Gastrocnemius medialis (tissue), 4 donors: ENCODE results near the gene FAM171A1. TPM values are rescaled to one million over a fixed set of nuclear protein-coding genes. Genes with fewer than 3 reads are reported as not detected.
"Not testable (repeated sequence)": the region's sequence is repeated elsewhere in the genome, so short reads cannot be mapped to it uniquely, and the experiment has no call there.

ENCODE experiments used
- ATAC-seq, 2 donors: fragments of 150-250 bp; one replicate each; pipeline ENCODE4 v1.9.1; 2016
- DNase-seq, 2 donors: peaks; one replicate each; pipeline ENCODE4 v3.0.0-alpha.2; 2019
- H3K27ac ChIP-seq, 4 donors: fragments of 200-600 bp; sonication (generic); 1 replicate in 1 of 4; 2 replicates in 3 of 4; pipeline ENCODE4 v1.5.1; 2016 to 2018; ENCODE audit warnings: mild to moderate bottlenecking in 2 of 4, moderate library complexity in 1 of 4
- H3K27me3 ChIP-seq, 3 donors: fragments of 200-600 bp; sonication (generic) in 2 of 3; 1 replicate in 1 of 3; 2 replicates in 2 of 3; pipeline versions ENCODE4 v1.5.1 to v1.6.0; 2016 to 2019; ENCODE audit warnings: mild to moderate bottlenecking in 1 of 3, moderate library complexity in 1 of 3
- H3K36me3 ChIP-seq, 2 donors: fragments of 200-600 bp; sonication (generic) in 1 of 2; one replicate each; pipeline ENCODE4 v1.5.1; 2017 to 2018
- H3K4me1 ChIP-seq, 2 donors: fragments of 200-600 bp; sonication (generic) in 1 of 2; one replicate each; pipeline ENCODE4 v1.5.1; 2016 to 2017; ENCODE audit warnings: mild to moderate bottlenecking in 2 of 2
- H3K4me3 ChIP-seq, 4 donors: fragments of 200-600 bp; sonication (generic) in 3 of 4; 1 replicate in 1 of 4; 2 replicates in 3 of 4; pipeline ENCODE4 v1.5.1; 2016 to 2019; ENCODE audit warnings: mild to moderate bottlenecking in 2 of 4
- H3K9me3 ChIP-seq, 3 donors: fragments of 200-600 bp; sonication (generic) in 2 of 3; 1 replicate in 1 of 3; 2 replicates in 2 of 3; pipeline ENCODE4 v1.5.1; 2016 to 2019
- CTCF ChIP-seq, 5 experiments: fragments of 450-650 bp in 3 of 5; fragments of 200-600 bp in 2 of 5; sonication (generic) in 2 of 5; IDR thresholded peaks in 4 of 5; conservative IDR thresholded peaks in 1 of 5; 1 replicate in 4 of 5; 2 replicates in 1 of 5; pipeline ENCODE4 v1.5.1; 2016 to 2019; ENCODE audit warnings: antibody characterized with exemption in 5 of 5, mild to moderate bottlenecking in 3 of 5, moderate library complexity in 3 of 5
- POLR2A ChIP-seq, 2 donors: fragments of 450-650 bp; IDR thresholded peaks; one replicate each; pipeline ENCODE4 v1.6.1; 2017; ENCODE audit warnings: antibody characterized with exemption in 2 of 2, mild to moderate bottlenecking in 2 of 2, moderate library complexity in 2 of 2
- in situ Hi-C, 4 donors: fragments of 200-750 bp; cut with MboI; loops; one replicate each; pipeline versions ENCODE4 v1.15.0 to v1.8.0; 2017; ENCODE audit warnings: low sequenced_read_pairs in 4 of 4
- intact Hi-C: fragments of 100-400 bp; cut with DNase I; formaldehyde crosslinking; loops from one replicate; pipeline ENCODE4 v1.15.1; 2023; ENCODE audit warnings: low total_unique reads
- total RNA-seq, 4 donors: library from RNA; depleted of rRNA; stranded (reverse); fragments of >200 nt; gene quantifications; one replicate each; pipeline versions ENCODE4 v1.1.0 to v1.2.3, GENCODE V29; 2016

Gene FAM171A1
- total RNA-seq, 4 donors from 2014 or later, result 2.1 to 5.6 (median 4.3) TPM

- in situ Hi-C loops, result no loop called here
- Histone ChIP-seq H3K27ac (no peak overlapping the region), H3K27me3 (no peaks in the 10 kb centered on the region), H3K4me1 (peaks cover 0 to 11% of the 10 kb centered on the region in 2 donors), H3K4me3 (no peak overlapping the region), H3K9me3 (no peaks in the 10 kb centered on the region), H3K36me3 (no peaks in the 10 kb centered on the region)
- intact Hi-C loops, result no loop called here
- DNase-seq, result no peak
- no peak for ATAC-seq
- TF ChIP-seq POLR2A (IDR thresholded peaks at IDR 0.05) (no peak), CTCF (IDR thresholded peaks at IDR 0.05 in 4 of 5, conservative IDR thresholded peaks at IDR 0.05 in 1 of 5) (no peak)
Observed at GRCh38 chr10:15336211-15336610, 34.9 kb downstream of the FAM171A1 start.

DNA sequence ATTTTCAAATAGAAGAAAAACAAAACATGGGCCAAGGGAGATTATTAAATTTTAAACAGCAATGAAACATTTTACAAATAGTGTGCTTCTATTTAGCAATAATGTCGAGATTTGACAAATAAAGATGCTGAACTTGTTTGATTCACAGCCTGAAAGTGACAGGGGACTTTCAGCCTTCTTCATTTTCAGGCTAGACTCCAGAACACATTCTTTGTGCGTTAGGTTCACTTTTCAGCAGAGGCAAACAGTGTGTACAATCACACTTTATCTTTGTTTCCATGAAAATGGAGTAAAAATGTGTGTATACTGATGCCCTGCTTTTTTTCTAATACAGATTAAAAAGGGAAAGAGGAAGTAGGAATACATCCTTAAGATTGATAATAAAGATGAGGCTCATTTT lies 35.6 kb downstream of the FAM171A1 start:
- Histone ChIP-seq H3K9me3 (no peaks in the 10 kb centered on the region), H3K27me3 (no peaks in the 10 kb centered on the region), H3K36me3 (no peaks in the 10 kb centered on the region), H3K4me1 (peaks cover 0 to 11% of the 10 kb centered on the region in 2 donors), H3K4me3 (no peak overlapping the region), H3K27ac (no peak overlapping the region)
- no peak for DNase-seq
- ATAC-seq, result no peak
- TF ChIP-seq POLR2A (IDR thresholded peaks at IDR 0.05), result no peak
- no peak for TF ChIP-seq CTCF (IDR thresholded peaks at IDR 0.05 in 4 of 5, conservative IDR thresholded peaks at IDR 0.05 in 1 of 5)
- intact Hi-C loops, result no loop called here
- in situ Hi-C loops, result no loop called here

DNA sequence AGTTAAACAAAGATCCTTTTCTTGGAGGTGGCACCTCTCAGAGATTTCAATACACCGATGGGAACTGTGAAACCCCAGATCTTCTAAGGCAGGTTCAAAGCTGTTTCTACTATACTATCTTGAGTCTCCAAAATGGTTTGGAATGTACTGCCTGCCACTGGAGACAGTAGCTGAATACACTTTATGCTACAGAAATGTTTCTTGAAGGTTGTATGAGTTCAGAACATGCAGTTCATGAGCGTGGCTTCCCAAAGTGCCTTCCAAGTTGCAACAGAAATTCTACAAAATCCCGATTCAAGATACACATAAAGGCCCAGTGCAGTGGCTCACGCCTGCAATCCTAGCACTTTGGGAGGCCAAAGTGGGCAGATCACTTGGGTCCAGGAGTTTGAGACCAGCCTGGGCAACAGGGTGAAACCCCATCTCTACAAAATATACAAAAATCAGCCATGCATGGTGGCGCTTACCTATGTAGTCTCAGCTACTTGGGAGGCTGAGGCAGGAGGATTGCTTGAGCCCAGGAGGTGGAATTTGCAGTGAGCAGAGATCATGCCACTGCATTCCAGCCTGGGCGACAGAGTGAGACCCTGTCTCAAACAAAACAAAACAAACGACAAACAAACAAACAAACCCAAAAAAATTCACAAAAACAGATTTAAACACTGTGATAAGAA lies 36.3 kb downstream of the FAM171A1 start:
- no peak for ATAC-seq
- Histone ChIP-seq H3K9me3 (no peaks in the 10 kb centered on the region), H3K27me3 (no peaks in the 10 kb centered on the region), H3K4me3 (no peak overlapping the region), H3K27ac (no peak overlapping the region), H3K36me3 (no peaks in the 10 kb centered on the region), H3K4me1 (peaks cover 0 to 11% of the 10 kb centered on the region in 2 donors)
- DNase-seq, result no peak
- in situ Hi-C loops, result no loop called here
- intact Hi-C loops, result no loop called here
- no peak for TF ChIP-seq POLR2A (IDR thresholded peaks at IDR 0.05)
- TF ChIP-seq CTCF (IDR thresholded peaks at IDR 0.05 in 4 of 5, conservative IDR thresholded peaks at IDR 0.05 in 1 of 5), result no peak

DNA sequence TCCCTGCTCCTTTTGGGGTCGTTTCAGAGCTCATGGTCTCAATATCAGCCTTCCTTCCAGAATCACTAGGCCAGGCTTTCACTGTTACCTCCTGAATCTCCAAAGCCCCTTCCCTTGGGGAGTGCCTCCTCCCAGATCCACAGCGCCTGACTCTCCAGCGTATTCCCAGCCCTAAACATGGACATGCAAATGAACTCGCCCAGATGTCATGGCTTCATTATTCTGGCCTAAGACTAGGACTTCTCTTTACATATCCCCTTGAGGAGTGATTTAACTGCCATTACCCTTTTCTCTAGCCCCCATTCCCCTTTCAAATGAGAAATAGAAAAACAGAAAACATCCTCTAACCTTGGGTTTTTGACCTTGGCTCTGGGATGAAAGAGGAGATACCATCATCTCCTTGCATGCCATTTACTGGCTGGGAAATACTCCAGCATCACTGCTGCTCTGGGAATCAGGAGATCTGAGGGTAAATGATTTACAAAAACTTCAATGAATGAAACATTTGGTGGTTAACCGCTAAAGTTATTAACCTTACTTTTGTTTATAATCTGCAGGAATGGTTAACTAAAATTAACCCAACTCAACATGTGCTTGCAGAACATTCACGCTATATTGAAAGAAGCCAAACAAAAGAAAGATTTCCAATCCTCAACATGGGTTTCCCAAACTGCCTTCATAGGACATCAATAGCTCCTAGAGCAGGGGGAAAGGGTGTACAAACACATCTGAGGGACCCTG lies 37.0 kb downstream of the FAM171A1 start:
- intact Hi-C loops, result no loop called here
- Histone ChIP-seq H3K4me3 (no peak overlapping the region), H3K4me1 (peaks cover 0 to 11% of the 10 kb centered on the region in 2 donors), H3K9me3 (no peaks in the 10 kb centered on the region), H3K27me3 (no peaks in the 10 kb centered on the region), H3K36me3 (no peaks in the 10 kb centered on the region), H3K27ac (no peak overlapping the region)
- in situ Hi-C loops, result no loop called here
- DNase-seq, result no peak
- no peak for TF ChIP-seq CTCF (IDR thresholded peaks at IDR 0.05 in 4 of 5, conservative IDR thresholded peaks at IDR 0.05 in 1 of 5)
- no peak for TF ChIP-seq POLR2A (IDR thresholded peaks at IDR 0.05)
- no peak for ATAC-seq

DNA sequence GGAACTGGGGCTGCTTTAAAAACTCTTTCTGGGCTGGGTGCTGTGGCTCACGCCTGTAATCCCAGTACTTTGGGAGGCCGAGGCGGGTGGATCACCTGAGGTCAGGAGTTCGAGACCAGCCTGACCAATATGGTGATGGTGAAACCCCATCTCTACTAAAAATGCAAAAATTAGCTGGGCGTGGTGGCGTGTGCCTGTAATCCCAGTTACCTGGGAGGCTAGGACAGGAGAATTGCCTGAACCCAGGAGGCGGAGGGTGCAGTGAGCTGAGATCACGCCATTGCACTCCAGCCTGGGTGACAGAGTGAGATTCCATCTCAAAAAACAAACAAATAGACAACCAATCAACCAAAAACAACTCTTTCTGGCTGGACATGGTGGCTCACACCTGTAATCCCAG lies 37.9 kb downstream of the FAM171A1 start:
- H3K9me3 ChIP-seq, H3K4me3 ChIP-seq, DNase-seq, H3K27me3 ChIP-seq, H3K36me3 ChIP-seq, ATAC-seq, H3K27ac ChIP-seq, in situ Hi-C loops, intact Hi-C loops: not testable (repeated sequence)
- peaks cover 0 to 11% of the 10 kb centered on the region in 2 donors for H3K4me1 ChIP-seq
